ENCODE measurements around the gene STK11IP.

STK11IP gene

DNA sequence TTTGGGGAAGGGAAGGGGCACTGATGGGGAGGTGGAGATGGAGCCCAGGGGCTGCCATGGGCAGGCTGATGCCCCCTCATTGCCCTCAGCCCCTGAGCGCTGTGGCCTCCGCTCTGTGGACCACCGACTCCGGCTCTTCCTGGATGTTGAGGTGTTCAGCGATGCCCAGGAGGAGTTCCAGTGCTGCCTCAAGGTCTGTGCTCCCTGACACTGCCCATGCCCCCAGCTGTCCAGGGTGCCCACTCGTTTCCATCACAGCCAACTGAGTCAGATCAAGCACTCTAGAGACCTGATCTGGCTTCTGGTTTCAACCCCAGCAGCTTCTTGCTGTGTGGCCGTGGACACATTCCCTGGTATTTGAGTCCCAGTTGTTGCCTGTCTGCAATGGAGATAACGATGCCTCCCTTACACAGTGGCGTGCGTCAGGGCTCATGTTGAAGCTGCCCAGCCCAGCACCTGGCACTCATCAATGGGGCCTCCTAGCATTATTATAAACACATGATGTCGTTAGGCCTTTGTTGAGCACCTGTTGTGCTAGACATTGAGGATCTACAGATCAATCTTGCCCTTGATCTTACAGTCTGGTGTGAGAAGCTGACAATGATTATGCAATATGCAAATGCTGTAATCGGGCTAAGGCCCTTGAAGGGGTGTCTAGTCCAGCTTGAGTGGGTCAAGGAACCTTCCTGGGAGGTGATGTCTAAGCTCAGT, 14.4 kb downstream of the STK11IP start:
- no peaks in the 10 kb centered on the region for H3K9me3 Mint-ChIP-seq
- peaks cover 24% of the 10 kb centered on the region for H3K4me1 Mint-ChIP-seq
- H3K36me3 Mint-ChIP-seq (ENCODE audit: low read depth), result peaks cover 32% of the 10 kb centered on the region
- TF ChIP-seq, protein P1, sequence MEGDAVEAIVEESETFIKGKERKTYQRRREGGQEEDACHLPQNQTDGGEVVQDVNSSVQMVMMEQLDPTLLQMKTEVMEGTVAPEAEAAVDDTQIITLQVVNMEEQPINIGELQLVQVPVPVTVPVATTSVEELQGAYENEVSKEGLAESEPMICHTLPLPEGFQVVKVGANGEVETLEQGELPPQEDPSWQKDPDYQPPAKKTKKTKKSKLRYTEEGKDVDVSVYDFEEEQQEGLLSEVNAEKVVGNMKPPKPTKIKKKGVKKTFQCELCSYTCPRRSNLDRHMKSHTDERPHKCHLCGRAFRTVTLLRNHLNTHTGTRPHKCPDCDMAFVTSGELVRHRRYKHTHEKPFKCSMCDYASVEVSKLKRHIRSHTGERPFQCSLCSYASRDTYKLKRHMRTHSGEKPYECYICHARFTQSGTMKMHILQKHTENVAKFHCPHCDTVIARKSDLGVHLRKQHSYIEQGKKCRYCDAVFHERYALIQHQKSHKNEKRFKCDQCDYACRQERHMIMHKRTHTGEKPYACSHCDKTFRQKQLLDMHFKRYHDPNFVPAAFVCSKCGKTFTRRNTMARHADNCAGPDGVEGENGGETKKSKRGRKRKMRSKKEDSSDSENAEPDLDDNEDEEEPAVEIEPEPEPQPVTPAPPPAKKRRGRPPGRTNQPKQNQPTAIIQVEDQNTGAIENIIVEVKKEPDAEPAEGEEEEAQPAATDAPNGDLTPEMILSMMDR (IDR thresholded peaks at IDR 0.05; ENCODE audit: unreplicated experiment in 3 of 3), result no peak
- H3K27ac Mint-ChIP-seq, result no peak overlapping the region
- no peak overlapping the region for H3K4me3 Mint-ChIP-seq
- no peaks in the 10 kb centered on the region for H3K27me3 Mint-ChIP-seq (ENCODE audit: low read depth)

DNA sequence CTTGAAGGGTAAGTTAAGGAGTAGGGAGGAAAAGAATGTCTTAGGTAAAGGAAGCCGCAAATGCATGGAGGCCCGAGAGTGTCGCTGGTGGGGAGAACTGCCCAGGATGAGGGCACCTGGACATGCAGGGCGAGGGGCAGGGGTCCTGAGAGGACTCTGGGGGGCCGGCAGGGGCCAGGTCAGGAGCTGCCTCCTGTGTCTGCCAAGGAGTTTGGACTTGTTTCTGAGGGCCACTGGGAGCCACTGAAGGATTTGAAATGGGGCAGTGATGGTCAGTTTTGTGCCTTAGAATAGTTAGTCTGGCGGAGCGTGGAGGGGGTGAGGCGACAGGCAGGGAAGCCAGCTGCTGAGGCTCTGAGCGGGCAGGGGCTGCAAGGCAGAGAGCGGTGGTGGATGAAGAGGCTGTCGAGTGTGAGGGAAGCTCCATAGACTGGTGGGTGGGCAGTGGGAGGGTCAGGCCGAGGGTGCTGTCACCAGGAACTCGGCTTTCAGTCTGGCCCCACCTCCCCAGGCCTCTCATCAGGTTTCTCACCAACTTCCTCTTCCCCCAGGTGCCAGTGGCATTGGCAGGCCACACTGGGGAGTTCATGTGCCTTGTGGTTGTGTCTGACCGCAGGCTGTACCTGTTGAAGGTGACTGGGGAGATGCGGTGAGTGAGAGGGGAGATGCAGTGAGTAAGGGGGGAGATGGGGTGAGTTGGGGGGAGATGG, 15.1 kb downstream of the STK11IP start:
- Mint-ChIP-seq H3K27me3 (ENCODE audit: low read depth) (no peaks in the 10 kb centered on the region), H3K27ac (no peak overlapping the region), H3K9me3 (no peaks in the 10 kb centered on the region), H3K4me1 (peaks cover 24% of the 10 kb centered on the region), H3K36me3 (ENCODE audit: low read depth) (peaks cover 31% of the 10 kb centered on the region), H3K4me3 (no peak overlapping the region)
- TF ChIP-seq, protein P1 (IDR thresholded peaks at IDR 0.05; ENCODE audit: unreplicated experiment in 3 of 3), result no peak

DNA sequence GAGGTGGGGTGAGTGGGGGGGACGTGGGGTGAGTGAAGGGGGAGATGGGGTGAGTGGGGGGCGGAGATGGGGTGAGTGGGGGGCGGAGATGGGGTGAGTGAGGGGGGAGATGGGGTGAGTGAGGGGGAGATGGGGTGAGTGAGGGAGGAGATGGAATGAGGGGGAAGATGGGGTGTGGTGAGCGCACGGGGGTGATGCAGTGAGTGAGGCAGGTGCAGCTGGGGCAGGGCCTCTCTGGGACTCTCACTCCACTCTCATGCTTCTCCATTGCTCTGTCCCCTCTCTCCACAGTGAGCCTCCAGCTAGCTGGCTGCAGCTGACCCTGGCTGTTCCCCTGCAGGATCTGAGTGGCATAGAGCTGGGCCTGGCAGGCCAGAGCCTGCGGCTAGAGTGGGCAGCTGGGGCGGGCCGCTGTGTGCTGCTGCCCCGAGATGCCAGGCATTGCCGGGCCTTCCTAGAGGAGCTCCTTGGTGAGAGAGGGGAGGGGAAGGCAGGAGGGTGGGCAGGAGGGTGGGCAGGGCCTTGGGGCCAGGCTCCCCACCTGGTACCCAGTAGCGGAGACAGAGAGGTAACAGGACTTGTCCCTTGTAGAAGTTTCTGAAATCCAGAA, 15.9 kb downstream of the STK11IP start:
- Mint-ChIP-seq H3K4me3 (no peak overlapping the region), H3K27me3 (ENCODE audit: low read depth) (no peaks in the 10 kb centered on the region), H3K4me1 (peaks cover 24% of the 10 kb centered on the region), H3K27ac (no peak overlapping the region), H3K36me3 (ENCODE audit: low read depth) (peaks cover 31% of the 10 kb centered on the region), H3K9me3 (no peaks in the 10 kb centered on the region)
- TF ChIP-seq, protein P1 (IDR thresholded peaks at IDR 0.05; ENCODE audit: unreplicated experiment in 3 of 3), result no peak

DNA sequence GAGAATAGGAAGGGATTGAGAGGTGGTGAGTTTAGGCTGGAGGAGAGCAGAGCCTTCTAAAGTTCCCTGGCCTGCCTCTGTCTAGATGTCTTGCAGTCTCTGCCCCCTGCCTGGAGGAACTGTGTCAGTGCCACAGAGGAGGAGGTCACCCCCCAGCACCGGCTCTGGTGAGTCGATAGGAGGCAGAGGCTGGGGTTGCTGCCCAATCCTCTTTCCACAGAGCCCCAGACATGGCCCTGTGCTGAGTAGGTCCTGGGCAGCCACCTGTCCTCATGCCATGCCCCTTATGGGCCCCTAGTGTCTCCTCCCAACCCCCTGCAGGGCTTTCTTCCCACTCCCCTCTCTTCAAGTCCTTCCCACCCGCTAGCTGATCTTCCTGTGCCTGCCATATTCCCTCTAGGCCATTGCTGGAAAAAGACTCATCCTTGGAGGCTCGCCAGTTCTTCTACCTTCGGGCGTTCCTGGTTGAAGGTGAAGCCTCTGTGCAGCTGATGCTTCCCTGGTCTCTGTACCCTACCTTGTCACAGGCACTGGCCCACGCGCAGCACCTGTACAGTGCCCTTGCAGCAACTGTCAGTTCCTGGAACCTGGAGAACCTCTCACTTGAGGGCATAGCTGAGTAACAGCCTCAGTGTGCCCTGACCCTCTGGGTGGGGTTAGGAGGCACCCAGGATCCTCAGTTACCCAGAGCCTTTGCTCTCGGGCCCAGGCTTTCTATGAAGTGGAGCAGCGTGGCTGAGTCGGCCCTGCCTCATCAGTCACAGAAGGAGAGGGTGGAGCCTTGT, 16.6 kb downstream of the STK11IP start:
- TF ChIP-seq, protein P1 (IDR thresholded peaks at IDR 0.05; ENCODE audit: unreplicated experiment in 3 of 3), result no peak
- H3K9me3 Mint-ChIP-seq, result no peaks in the 10 kb centered on the region
- peaks cover 29% of the 10 kb centered on the region for H3K36me3 Mint-ChIP-seq (ENCODE audit: low read depth)
- no peak overlapping the region for H3K27ac Mint-ChIP-seq
- peaks cover 22% of the 10 kb centered on the region for H3K4me1 Mint-ChIP-seq
- H3K4me3 Mint-ChIP-seq, result no peak overlapping the region
- H3K27me3 Mint-ChIP-seq (ENCODE audit: low read depth), result no peaks in the 10 kb centered on the region

DNA sequence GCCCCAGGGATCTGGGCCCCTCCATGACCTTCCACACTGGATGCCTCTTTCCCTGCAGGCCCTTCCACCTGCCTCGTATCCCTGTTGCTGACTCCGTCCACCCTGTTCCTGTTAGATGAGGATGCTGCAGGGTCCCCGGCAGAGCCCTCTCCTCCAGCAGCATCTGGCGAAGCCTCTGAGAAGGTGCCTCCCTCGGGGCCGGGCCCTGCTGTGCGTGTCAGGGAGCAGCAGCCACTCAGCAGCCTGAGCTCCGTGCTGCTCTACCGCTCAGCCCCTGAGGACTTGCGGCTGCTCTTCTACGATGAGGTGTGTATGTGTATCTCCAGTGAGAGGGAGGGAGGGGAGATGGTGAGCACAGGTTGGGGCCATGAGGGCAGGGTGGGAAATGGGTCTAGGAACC, 17.4 kb downstream of the STK11IP start:
- Mint-ChIP-seq H3K4me1 (peaks cover 15% of the 10 kb centered on the region), H3K4me3 (no peak overlapping the region), H3K27ac (no peak overlapping the region), H3K27me3 (ENCODE audit: low read depth) (no peaks in the 10 kb centered on the region), H3K9me3 (no peaks in the 10 kb centered on the region), H3K36me3 (ENCODE audit: low read depth) (peaks cover 23% of the 10 kb centered on the region)
- TF ChIP-seq, protein P1 (IDR thresholded peaks at IDR 0.05; ENCODE audit: unreplicated experiment in 3 of 3), result no peak

Measured in nephron (organoid).